AG04449 (cell line): ENCODE measurements around the gene MX2.

Source experiments
- CTCF ChIA-PET: fragments of 350-600 bp; formaldehyde crosslinking; extraction: SDS; loops from one replicate; lab custom pipeline; 2021; ENCODE audit warnings: antibody characterized with exemption; lab: Yijun Ruan, JAX
- POLR2A ChIA-PET: fragments of 400-600, 350-600 bp; formaldehyde crosslinking; extraction: SDS; loops from one replicate; lab custom pipeline; 2020; ENCODE audit warnings: antibody characterized with exemption, inconsistent platforms; lab: Yijun Ruan, JAX
- DNase-seq: peaks from one replicate; pipeline ENCODE4 v3.0.0-alpha.2; 2010; ENCODE audit warnings: low read depth, low spot score
- H3K4me3 ChIP-seq: 2 replicates; pipeline ENCODE4 v1.5.1; 2011; ENCODE audit warnings: low read depth, mild to moderate bottlenecking, control low read depth, low read length
- TF ChIP-seq, protein P1 (sequence below): IDR thresholded peaks from one replicate; pipeline ENCODE4 v1.5.1; 2011; ENCODE audit warnings: mild to moderate bottlenecking, moderate library complexity, low read length, control low read depth, inconsistent platforms; ENCODE audit not compliant: insufficient read depth; ENCODE audit errors: missing control alignments

Gene MX2

DNA sequence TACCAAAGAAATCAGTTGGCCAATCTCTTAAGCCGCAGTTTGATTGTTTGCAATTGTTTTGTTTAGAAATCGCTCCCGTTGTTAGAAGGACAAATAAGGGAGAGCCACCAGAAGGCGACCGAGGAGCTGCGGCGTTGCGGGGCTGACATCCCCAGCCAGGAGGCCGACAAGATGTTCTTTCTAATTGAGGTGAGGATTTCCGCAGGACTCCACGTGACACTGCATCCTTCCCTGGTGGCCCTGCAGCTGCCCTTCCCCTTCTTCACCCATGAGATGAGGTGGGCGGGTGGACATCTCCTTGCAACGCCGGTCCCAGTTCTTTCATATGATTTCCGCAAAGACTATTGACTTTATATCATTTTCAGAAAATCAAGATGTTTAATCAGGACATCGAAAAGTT is 37.0 kb downstream of the MX2 start:
- no peak for DNase-seq
- ChIA-PET POLR2A (no interaction called here), CTCF (no interaction called here)
- H3K4me3 ChIP-seq: no peak overlapping the region
- TF ChIP-seq, protein P1, sequence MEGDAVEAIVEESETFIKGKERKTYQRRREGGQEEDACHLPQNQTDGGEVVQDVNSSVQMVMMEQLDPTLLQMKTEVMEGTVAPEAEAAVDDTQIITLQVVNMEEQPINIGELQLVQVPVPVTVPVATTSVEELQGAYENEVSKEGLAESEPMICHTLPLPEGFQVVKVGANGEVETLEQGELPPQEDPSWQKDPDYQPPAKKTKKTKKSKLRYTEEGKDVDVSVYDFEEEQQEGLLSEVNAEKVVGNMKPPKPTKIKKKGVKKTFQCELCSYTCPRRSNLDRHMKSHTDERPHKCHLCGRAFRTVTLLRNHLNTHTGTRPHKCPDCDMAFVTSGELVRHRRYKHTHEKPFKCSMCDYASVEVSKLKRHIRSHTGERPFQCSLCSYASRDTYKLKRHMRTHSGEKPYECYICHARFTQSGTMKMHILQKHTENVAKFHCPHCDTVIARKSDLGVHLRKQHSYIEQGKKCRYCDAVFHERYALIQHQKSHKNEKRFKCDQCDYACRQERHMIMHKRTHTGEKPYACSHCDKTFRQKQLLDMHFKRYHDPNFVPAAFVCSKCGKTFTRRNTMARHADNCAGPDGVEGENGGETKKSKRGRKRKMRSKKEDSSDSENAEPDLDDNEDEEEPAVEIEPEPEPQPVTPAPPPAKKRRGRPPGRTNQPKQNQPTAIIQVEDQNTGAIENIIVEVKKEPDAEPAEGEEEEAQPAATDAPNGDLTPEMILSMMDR: no peak

DNA sequence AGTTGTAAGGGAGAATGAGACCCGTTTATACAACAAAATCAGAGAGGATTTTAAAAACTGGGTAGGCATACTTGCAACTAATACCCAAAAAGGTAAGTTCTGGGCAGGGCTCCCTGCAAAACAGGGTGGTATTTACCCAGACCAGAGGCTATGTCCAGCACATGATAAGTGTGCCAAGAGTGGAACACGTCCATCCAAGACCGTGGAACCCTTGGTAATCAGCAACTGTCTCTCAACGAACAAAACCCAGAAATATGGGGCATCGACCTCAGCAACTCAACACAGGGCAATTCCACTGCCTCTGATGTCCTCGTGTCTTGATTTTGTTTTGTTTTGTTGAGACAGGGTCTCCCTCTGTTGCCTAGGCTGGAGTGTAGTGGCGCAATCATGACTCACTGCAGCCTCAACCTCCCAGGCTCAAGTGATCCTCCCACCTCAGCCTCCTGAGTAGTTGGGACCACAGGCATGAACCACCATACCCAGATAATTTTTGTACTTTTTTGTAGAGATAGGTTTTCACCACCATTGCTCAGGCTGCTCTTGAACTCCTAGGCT is 37.5 kb downstream of the MX2 start:
- H3K4me3 ChIP-seq: no peak overlapping the region
- ChIA-PET CTCF (no interaction called here), POLR2A (no interaction called here)
- no peak for DNase-seq
- TF ChIP-seq, protein P1: no peak

DNA sequence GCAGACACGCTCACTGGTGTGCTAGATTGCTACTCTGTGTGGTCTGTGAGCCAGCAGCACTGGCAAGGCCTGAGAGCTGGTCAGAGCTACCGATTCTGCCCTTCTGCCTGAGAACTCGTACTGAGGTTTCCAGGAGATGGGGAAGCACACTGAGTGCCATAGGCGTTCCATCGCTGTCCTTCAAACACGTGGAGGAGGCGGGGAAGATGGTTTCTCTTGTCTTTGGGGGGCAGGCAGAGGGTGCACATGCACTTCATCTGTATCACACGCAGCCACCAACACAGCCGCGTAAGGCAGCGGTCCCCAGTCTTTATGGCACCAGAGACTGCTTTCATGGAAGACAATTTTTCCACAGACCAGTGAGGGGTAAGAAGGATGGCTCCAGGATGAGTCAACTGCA is 40.4 kb downstream of the MX2 start:
- DNase-seq: no peak
- CTCF ChIA-PET: interaction anchor here (1.4 kb wide), 1 partner anchor 10 kb away, joined by 3 read pairs; no protein-coding TSS in a partner anchor
- POLR2A ChIA-PET: no interaction called here

DNA sequence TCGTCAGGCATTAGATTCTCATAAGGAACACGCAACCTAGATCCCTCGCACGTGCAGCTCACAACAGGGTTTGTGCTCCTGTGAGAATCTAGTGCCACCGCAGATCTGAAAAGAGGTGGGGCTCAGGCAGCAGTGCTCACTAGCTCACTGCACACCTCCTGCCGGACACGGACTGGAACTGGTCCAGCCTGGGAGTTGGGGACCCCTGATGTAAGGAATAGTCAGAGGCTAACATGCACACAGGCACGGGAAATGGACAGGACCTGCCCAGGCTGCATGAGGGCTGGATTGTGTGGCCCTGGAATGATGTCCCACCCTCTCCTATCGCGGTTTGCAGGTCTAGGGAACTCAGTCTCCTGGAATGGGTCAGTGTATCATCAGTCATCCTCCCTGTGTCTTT is 41.0 kb downstream of the MX2 start:
- no peak for DNase-seq
- POLR2A ChIA-PET: no interaction called here

More for the DNA sequence above, 40.4 kb downstream of the MX2 start:
- TF ChIP-seq, protein P1: no peak
- no peak overlapping the region for H3K4me3 ChIP-seq

DNA sequence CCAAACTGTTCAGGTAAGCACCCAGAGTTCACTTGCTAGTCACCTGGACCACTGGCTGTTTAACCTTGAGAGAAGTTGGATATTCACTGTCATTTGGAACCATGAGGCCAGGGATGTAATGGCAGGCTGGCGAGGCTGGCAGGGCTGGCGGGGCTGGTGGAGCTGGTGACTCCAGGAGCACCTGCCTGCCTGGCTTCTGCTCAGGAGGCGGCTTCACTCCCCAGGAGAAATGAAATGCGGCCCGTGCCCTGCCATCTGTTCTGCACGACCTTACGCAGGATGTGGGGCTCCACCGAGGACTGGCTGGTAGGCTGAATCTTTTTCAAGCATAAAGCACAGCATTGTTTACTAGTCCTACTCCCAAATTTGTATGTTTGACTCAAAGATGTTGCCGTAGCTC is 41.5 kb downstream of the MX2 start:
- POLR2A ChIA-PET: no interaction called here
- TF ChIP-seq, protein P1: no peak
- no peak overlapping the region for H3K4me3 ChIP-seq
- CTCF ChIA-PET: interaction anchor here (1.4 kb wide), 1 partner anchor 9 kb away, joined by 3 read pairs; no protein-coding TSS in a partner anchor
- DNase-seq: no peak

More for the DNA sequence above, 41.0 kb downstream of the MX2 start:
- TF ChIP-seq, protein P1: no peak
- CTCF ChIA-PET: interaction anchor here (1.4 kb wide), 1 partner anchor 9 kb away, joined by 3 read pairs; no protein-coding TSS in a partner anchor
- H3K4me3 ChIP-seq: no peak overlapping the region

DNA sequence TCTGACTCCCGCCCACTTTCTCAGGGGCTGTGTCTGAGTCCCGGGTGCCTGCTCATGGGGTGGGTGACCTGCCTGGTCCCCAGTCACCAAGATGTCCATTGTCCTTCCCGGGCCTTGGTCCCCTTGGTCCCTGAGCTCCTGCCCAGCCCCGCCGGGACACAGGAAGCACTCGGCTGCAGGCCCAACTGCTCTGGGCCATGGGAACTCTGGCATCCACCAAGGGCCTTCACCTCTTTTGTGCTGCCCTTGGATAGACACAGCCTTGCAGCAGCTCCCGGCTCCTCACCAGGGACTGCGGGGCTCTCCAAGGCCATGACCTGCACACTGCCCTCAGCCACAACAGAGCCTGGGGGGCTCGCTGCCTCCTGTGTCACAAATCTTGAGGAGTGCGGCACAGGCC is 42.1 kb downstream of the MX2 start:
- TF ChIP-seq, protein P1: no peak
- DNase-seq: no peak
- ChIA-PET POLR2A (no interaction called here), CTCF (no interaction called here)
- H3K4me3 ChIP-seq: no peak overlapping the region
